HepG2 (cell line): ENCODE measurements around the gene CISD3. TPM values are rescaled to one million over a fixed set of nuclear protein-coding genes. Genes with fewer than 3 reads are reported as not detected.
A peak's percentile ranks its signal among the peaks of the same experiment; 100 is the strongest.

ENCODE experiments used
- DPF2 ChIP-seq: sonication (generic); formaldehyde crosslinking; IDR thresholded peaks from 2 replicates; pipeline ENCODE4 v1.4.0; 2020; ENCODE audit warnings: mild to moderate bottlenecking, low read depth, missing genetic modification reagents, borderline replicate concordance
- ELF1 ChIP-seq: sonication (generic); formaldehyde crosslinking; IDR thresholded peaks from 2 replicates; pipeline ENCODE4 v1.4.0; 2020; ENCODE audit warnings: missing genetic modification reagents
- FOSL2 ChIP-seq: sonication (generic); formaldehyde crosslinking; IDR thresholded peaks from 2 replicates; pipeline ENCODE4 v1.4.0; 2020; ENCODE audit warnings: missing genetic modification reagents
- FOXK1 ChIP-seq: sonication (generic); formaldehyde crosslinking; IDR thresholded peaks from 2 replicates; pipeline ENCODE4 v1.4.0; 2020; ENCODE audit warnings: low read depth, missing genetic modification reagents, borderline replicate concordance
- GABPA ChIP-seq, 2 experiments: IDR thresholded peaks; 2 replicates each; pipeline ENCODE4 v1.6.1; 2011 to 2016; ENCODE audit warnings: low read depth in 2 of 2, low read length in 1 of 2, missing biosample characterization in 1 of 2, missing genetic modification characterization in 1 of 2
- HDAC2 ChIP-seq: sonication (generic); formaldehyde crosslinking; IDR thresholded peaks from 2 replicates; pipeline ENCODE4 v1.4.0; 2020; ENCODE audit warnings: missing genetic modification reagents
- HOXA9 ChIP-seq: sonication (generic); formaldehyde crosslinking; IDR thresholded peaks from 2 replicates; pipeline ENCODE4 v1.8.1; 2022; ENCODE audit warnings: missing genetic modification reagents, mild to moderate bottlenecking, moderate library complexity, borderline replicate concordance
- KLF12 ChIP-seq: sonication (generic); formaldehyde crosslinking; IDR thresholded peaks from 2 replicates; pipeline ENCODE4 v1.4.0; 2020; ENCODE audit warnings: missing genetic modification reagents, borderline replicate concordance
- MEIS2 ChIP-seq: sonication (generic); formaldehyde crosslinking; IDR thresholded peaks from 2 replicates; pipeline ENCODE4 v1.9.0; 2021; ENCODE audit warnings: mild to moderate bottlenecking, missing genetic modification reagents
- MYC ChIP-seq: sonication (generic); formaldehyde crosslinking; IDR thresholded peaks from 2 replicates; pipeline ENCODE4 v1.9.0; 2021; ENCODE audit warnings: missing genetic modification reagents, borderline replicate concordance
- NCOA5 ChIP-seq: sonication (generic); formaldehyde crosslinking; IDR thresholded peaks from 2 replicates; pipeline ENCODE4 v1.4.0; 2020; ENCODE audit warnings: missing genetic modification reagents
- PITX1 ChIP-seq: sonication (generic); formaldehyde crosslinking; IDR thresholded peaks from 2 replicates; pipeline ENCODE4 v1.5.1; 2020; ENCODE audit warnings: mild to moderate bottlenecking, missing genetic modification reagents
- SP5 ChIP-seq: IDR thresholded peaks from 2 replicates; pipeline ENCODE4 v1.6.1; 2016; ENCODE audit warnings: low read depth, borderline replicate concordance
- YY1 ChIP-seq: IDR thresholded peaks from 2 replicates; pipeline ENCODE4 v1.6.1; 2011; ENCODE audit warnings: low read length, low read depth, moderate library complexity, mild to moderate bottlenecking; ENCODE audit not compliant: insufficient read depth, insufficient replicate concordance
- ZFAT ChIP-seq: sonication (generic); formaldehyde crosslinking; conservative IDR thresholded peaks from 2 replicates; pipeline ENCODE4 v1.8.1; 2023; ENCODE audit warnings: missing genetic modification reagents, inconsistent platforms
- ZNF333 ChIP-seq: sonication (generic); formaldehyde crosslinking; IDR thresholded peaks from 2 replicates; pipeline ENCODE4 v1.4.0; 2020; ENCODE audit warnings: mild to moderate bottlenecking, missing genetic modification reagents, borderline replicate concordance
- ZNF563 ChIP-seq: sonication (generic); formaldehyde crosslinking; IDR thresholded peaks from 2 replicates; pipeline ENCODE4 v1.8.0; 2022; ENCODE audit warnings: mild to moderate bottlenecking, moderate library complexity, missing genetic modification reagents
- ZNF570 ChIP-seq: sonication (generic); formaldehyde crosslinking; IDR thresholded peaks from 2 replicates; pipeline ENCODE4 v1.4.0; 2020; ENCODE audit warnings: mild to moderate bottlenecking, missing genetic modification reagents, borderline replicate concordance
- ZNF660 ChIP-seq: sonication (generic); formaldehyde crosslinking; IDR thresholded peaks from 2 replicates; pipeline ENCODE4 v1.5.1; 2020; ENCODE audit warnings: mild to moderate bottlenecking, low read depth, missing genetic modification reagents, borderline replicate concordance
- ZNF879 ChIP-seq: sonication (generic); formaldehyde crosslinking; IDR thresholded peaks from 2 replicates; pipeline ENCODE4 v1.8.1; 2023; ENCODE audit warnings: missing genetic modification reagents
- polyA plus RNA-seq, 8 experiments: library from polyadenylated mRNA; depleted of rRNA in 3 of 8; stranded (reverse) in 7 of 8; unstranded in 1 of 8; fragments of >200 nt; fragmentation: Illumina TruSeq in 4 of 8; extraction: Trizol in 4 of 8; gene quantifications; 2 replicates each; pipeline versions ENCODE4 v1.2.1 to v1.2.3, GENCODE V29; 2011 to 2016; ENCODE audit warnings: low read depth in 4 of 8, missing spikeins in 1 of 8, mixed read lengths in 1 of 8; ENCODE audit not compliant: insufficient read depth in 1 of 8
- total RNA-seq, 5 experiments: library from RNA; depleted of rRNA; stranded (reverse); fragments of >200 nt; fragmentation: Illumina TruSeq; extraction: Trizol; gene quantifications; 2 replicates each; pipeline ENCODE4 v1.2.3, GENCODE V29; 2016; ENCODE audit warnings: low read depth in 1 of 5
- TF ChIP-seq, protein P1 (sequence below): sonication (generic); formaldehyde crosslinking; IDR thresholded peaks from 2 replicates; pipeline ENCODE4 v1.4.0; 2020; ENCODE audit warnings: low read depth, missing genetic modification reagents
- TF ChIP-seq, protein P2 (sequence below): sonication (generic); formaldehyde crosslinking; IDR thresholded peaks from 2 replicates; pipeline ENCODE4 v1.4.0; 2020; ENCODE audit warnings: mild to moderate bottlenecking, missing genetic modification reagents
- TF ChIP-seq, protein P3 (sequence below): sonication (generic); formaldehyde crosslinking; IDR thresholded peaks from 2 replicates; pipeline ENCODE4 v1.4.0; 2020; ENCODE audit warnings: missing genetic modification reagents

The CISD3 gene
- total and polyA plus RNA-seq, 2 of the 13 experiments (the other 11 are each of a cell fraction or from before 2014, with no cell fraction given), result 30.0 to 34.1 TPM

DNA sequence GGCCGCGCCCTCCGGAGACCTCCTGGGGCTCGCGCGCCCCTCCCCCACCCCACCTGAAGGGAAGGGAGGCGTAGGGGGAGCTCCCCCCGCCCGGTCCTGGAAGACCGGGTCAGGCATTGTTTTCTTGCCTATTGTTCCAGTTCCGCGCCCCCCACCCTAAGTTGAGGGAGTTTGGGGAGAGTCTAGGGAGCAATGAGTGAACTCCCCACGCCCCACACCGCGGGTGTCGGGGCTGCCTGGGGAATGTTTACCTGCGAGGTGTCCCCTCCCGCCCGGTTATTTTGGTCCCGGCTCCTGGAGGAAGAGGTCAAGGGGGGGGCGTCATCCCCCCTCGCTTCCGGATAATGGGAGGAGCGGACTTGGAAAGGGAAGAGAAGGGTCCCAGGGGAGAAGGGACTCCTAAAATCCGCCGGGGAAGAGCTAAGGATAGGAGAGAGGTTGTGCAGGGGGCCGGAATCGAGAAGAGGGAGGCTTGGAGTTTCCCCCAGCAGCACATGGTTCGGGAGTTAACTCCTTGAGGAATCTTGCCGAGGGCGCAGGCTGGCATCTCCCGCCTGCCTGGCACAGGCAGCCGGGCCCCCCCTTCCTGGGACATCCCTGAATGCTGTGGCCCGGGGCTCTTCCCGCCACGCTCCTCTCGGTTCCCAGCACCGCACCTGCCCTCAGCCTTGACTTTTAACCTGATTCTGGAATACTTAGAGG lies 24.2 kb upstream of the CISD3 start (continued):
- 0 out of 2 replicates have a peak, but pooled peaks have one; percentile 29 for TF ChIP-seq DPF2 (CRISPR knock-in tag)
- TF ChIP-seq ZNF570 (CRISPR knock-in tag), result no peak
- TF ChIP-seq YY1, result peak; percentile 3
- 0 out of 2 replicates have a peak, but pooled peaks have one; percentile 9 for TF ChIP-seq GABPA (IDR thresholded peaks at IDR 0.05; ENCODE audit: low read depth, low read length)
- peak; percentile 80 for TF ChIP-seq GABPA (CRISPR knock-in tag; IDR thresholded peaks at IDR 0.05; ENCODE audit: low read depth)
- TF ChIP-seq KLF12 (CRISPR knock-in tag), result peak; percentile 17; the same call in 1 of the 2 replicates
- 0 out of 2 replicates have a peak, but pooled peaks have one; percentile 14 for TF ChIP-seq FOSL2 (CRISPR knock-in tag)
- no peak; the same call in 1 of the 2 replicates for TF ChIP-seq PITX1
- TF ChIP-seq, protein P1, sequence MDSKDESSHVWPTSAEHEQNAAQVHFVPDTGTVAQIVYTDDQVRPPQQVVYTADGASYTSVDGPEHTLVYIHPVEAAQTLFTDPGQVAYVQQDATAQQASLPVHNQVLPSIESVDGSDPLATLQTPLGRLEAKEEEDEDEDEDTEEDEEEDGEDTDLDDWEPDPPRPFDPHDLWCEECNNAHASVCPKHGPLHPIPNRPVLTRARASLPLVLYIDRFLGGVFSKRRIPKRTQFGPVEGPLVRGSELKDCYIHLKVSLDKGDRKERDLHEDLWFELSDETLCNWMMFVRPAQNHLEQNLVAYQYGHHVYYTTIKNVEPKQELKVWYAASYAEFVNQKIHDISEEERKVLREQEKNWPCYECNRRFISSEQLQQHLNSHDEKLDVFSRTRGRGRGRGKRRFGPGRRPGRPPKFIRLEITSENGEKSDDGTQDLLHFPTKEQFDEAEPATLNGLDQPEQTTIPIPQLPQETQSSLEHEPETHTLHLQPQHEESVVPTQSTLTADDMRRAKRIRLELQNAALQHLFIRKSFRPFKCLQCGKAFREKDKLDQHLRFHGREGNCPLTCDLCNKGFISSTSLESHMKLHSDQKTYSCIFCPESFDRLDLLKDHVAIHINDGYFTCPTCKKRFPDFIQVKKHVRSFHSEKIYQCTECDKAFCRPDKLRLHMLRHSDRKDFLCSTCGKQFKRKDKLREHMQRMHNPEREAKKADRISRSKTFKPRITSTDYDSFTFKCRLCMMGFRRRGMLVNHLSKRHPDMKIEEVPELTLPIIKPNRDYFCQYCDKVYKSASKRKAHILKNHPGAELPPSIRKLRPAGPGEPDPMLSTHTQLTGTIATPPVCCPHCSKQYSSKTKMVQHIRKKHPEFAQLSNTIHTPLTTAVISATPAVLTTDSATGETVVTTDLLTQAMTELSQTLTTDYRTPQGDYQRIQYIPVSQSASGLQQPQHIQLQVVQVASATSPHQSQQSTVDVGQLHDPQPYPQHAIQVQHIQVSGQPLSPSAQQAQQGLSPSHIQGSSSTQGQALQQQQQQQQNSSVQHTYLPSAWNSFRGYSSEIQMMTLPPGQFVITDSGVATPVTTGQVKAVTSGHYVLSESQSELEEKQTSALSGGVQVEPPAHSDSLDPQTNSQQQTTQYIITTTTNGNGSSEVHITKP (CRISPR knock-in tag), result peak; percentile 92
- TF ChIP-seq MEIS2 (CRISPR knock-in tag), result no peak
- no peak for TF ChIP-seq NCOA5
- TF ChIP-seq ZNF563 (CRISPR knock-in tag), result peak; percentile 64; the same call in 1 of the 2 replicates
- peak; percentile 48; the same call in 1 of the 2 replicates for TF ChIP-seq FOXK1 (CRISPR knock-in tag)
- peak; percentile 59; the same call in 1 of the 2 replicates for TF ChIP-seq ZNF333 (CRISPR knock-in tag)
- peak; percentile 79; the same call in 1 of the 2 replicates for TF ChIP-seq SP5 (CRISPR knock-in tag)
- peak; percentile 60 for TF ChIP-seq ELF1 (CRISPR knock-in tag)
- TF ChIP-seq, protein P2, sequence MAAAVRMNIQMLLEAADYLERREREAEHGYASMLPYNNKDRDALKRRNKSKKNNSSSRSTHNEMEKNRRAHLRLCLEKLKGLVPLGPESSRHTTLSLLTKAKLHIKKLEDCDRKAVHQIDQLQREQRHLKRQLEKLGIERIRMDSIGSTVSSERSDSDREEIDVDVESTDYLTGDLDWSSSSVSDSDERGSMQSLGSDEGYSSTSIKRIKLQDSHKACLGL, result no peak
- TF ChIP-seq MYC (CRISPR knock-in tag), result no peak; the same call in 1 of the 2 replicates
- TF ChIP-seq HDAC2 (CRISPR knock-in tag), result 0 out of 2 replicates have a peak, but pooled peaks have one; percentile 21
- TF ChIP-seq ZFAT (CRISPR knock-in tag), result no peak
- TF ChIP-seq ZNF879 (CRISPR knock-in tag), result 0 out of 2 replicates have a peak, but pooled peaks have one; percentile 0
- TF ChIP-seq HOXA9 (CRISPR knock-in tag), result no peak
- TF ChIP-seq, protein P3, sequence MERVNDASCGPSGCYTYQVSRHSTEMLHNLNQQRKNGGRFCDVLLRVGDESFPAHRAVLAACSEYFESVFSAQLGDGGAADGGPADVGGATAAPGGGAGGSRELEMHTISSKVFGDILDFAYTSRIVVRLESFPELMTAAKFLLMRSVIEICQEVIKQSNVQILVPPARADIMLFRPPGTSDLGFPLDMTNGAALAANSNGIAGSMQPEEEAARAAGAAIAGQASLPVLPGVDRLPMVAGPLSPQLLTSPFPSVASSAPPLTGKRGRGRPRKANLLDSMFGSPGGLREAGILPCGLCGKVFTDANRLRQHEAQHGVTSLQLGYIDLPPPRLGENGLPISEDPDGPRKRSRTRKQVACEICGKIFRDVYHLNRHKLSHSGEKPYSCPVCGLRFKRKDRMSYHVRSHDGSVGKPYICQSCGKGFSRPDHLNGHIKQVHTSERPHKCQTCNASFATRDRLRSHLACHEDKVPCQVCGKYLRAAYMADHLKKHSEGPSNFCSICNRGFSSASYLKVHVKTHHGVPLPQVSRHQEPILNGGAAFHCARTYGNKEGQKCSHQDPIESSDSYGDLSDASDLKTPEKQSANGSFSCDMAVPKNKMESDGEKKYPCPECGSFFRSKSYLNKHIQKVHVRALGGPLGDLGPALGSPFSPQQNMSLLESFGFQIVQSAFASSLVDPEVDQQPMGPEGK, result peak; percentile 97
- TF ChIP-seq ZNF660 (CRISPR knock-in tag), result no peak
